HG02840 (cell line): Measurements from ENCODE around the gene CDC42EP5.

ENCODE experiments used
- ATAC-seq: cut with Tn5 transposase; IDR thresholded peaks from one replicate; pipeline ENCODE4 v1.9.1; 2021; ENCODE audit warnings: mild to moderate bottlenecking, moderate library complexity, moderate number of reproducible peaks; ENCODE audit not compliant: unreplicated experiment, low FRiP score

The CDC42EP5 gene

GRCh38 chr19:54463531-54464043 lies 9.5 kb downstream of the CDC42EP5 start, which contains the start of gene LENG9:
Gene LENG9, minus strand, starts transcription at chr19:54463778. Its CDS starts 252 bp downstream, at chr19:54463526.
- peak; percentile 64 for ATAC-seq

GRCh38 chr19:54462655-54463530 lies 10.2 kb downstream of the CDC42EP5 start:
- ATAC-seq: peak; percentile 10

GRCh38 chr19:54462047-54462654 lies 10.9 kb downstream of the CDC42EP5 start:
- ATAC-seq: no peak

GRCh38 chr19:54461613-54462012 lies 11.5 kb downstream of the CDC42EP5 start:
- no peak for ATAC-seq

GRCh38 chr19:54461210-54461609 lies 11.9 kb downstream of the CDC42EP5 start:
- no peak for ATAC-seq

- no peak for ATAC-seq
Observed at GRCh38 chr19:54460230-54461005, 12.7 kb downstream of the CDC42EP5 start.

- ATAC-seq: no peak
Observed at GRCh38 chr19:54459282-54460229, 13.5 kb downstream of the CDC42EP5 start.

- ATAC-seq: no peak
Observed at GRCh38 chr19:54458648-54459281, 14.3 kb downstream of the CDC42EP5 start.

- no peak for ATAC-seq
Observed at GRCh38 chr19:54457773-54458647, 15.1 kb downstream of the CDC42EP5 start.

GRCh38 chr19:54456423-54457373 lies 16.4 kb downstream of the CDC42EP5 start:
- ATAC-seq: no peak

- ATAC-seq: no peak
Observed at GRCh38 chr19:54455786-54456422, 17.2 kb downstream of the CDC42EP5 start.

- ATAC-seq: no peak
Observed at GRCh38 chr19:54454781-54455675, 18.1 kb downstream of the CDC42EP5 start.

GRCh38 chr19:54453921-54454780 lies 18.9 kb downstream of the CDC42EP5 start:
- ATAC-seq: no peak

- ATAC-seq: no peak
Observed at GRCh38 chr19:54452626-54453025, 20.5 kb downstream of the CDC42EP5 start.

GRCh38 chr19:54451997-54452396 lies 21.1 kb downstream of the CDC42EP5 start:
- ATAC-seq: no peak
